Hypothalamus (tissue), 51 donors: ENCODE data around the gene TAOK1.
"Not testable (repeated sequence)": the region's sequence is repeated elsewhere in the genome, so short reads cannot be mapped to it uniquely, and the experiment has no call there.

Source experiments
- DNase-seq, 51 donors: peaks; one replicate each; lab custom pipeline; 2025; lab: John Stamatoyannopoulos, UW

TAOK1 gene

DNA sequence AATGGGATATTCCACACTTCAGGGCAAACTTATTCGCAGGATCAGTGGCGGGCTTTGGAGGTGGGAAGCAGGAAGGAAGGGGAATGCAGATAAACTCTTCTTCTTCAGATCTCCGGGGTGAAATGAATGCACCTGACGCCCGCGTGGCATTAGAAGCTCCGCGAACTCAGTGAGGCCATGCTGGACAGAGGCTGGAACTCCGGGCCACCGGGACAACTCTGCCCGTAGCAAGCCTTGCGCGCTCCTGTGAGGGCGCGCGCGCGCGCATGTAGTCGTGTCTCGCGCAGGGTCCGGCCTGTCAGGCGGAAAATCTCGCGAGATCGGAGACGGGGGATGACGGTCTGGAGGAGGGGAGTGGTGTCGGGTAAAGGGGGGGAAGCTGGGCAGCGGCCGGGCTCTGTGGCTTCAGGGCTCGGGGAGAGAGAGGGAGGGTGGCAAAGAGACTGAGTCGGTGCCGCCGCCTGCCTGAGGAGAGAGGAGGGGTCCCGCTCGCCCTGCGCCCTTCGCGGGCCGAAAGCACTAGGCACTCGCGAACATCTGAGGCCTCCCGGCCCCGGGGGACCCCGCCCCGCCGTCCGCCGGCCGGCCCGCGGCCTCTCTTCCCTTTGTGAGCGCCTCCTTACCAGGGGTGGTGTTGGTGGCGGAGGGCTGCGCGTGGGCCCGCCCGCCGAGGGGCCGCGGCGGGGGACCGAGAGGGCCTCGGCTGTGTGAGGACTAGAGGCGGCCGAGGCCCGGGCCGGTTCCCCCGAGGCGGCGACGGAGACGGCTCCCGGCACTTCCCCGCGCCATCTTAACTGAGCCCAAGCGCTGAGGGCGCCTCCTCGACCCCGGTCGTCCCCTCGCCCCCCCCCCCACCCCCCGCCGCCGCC is at the start of gene TAOK1:
Gene TAOK1, plus strand, starts transcription at position 382 of the 869 bp plus-strand sequence. CDS start 61,186 bp downstream, outside the sequence.
- peak; percentile 75 to 99 (median 97) for DNase-seq

DNA sequence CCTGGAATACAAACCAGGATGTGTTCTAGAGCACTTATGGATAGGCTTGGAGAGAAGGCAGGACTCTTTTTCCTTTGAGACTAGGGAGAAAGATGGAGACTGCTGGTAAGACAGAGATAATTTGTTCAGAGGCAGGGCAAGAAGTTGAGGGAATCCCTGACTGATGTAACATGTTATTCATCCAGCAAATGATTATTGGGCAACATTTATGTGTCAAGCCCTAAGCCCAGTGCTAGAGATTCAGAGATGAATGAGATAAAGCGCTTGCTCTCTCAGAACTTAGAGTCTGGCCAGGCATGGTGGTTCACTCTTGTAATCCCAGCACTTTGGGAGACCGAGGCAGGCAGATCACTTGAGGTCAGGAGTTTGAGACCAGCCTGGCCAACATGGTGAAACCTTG is 48.4 kb upstream of the TAOK1 start:
- no peak for DNase-seq

DNA sequence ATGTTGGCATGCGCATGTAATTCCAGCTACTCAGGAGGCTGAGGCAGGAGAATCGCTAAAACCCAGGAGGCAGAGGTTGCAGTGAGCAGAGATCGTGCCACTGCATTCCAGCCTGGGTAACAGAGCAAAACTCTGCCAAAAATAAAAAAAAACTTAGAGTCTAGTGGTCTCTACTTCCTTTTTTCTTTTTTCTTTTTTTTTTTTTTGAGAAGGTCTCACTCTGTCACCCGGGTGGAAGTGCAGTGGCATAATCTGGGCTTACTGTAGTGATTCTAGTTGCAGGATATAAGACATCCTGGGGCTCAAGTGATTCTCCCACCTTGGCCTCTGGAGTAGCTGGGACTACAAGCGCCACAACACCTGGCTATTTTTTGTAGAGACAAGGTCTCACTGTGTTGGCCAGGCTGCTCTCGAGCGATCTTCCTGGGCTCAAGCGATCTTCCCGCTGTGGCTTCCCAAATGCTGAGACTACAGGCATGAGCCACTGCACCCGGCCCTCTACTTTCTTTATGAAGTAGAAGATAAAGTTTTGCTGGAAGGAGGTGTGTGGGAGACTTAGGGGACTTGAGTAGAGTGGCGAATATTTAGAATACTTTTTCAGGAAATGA is 47.9 kb upstream of the TAOK1 start:
- no peak for DNase-seq

DNA sequence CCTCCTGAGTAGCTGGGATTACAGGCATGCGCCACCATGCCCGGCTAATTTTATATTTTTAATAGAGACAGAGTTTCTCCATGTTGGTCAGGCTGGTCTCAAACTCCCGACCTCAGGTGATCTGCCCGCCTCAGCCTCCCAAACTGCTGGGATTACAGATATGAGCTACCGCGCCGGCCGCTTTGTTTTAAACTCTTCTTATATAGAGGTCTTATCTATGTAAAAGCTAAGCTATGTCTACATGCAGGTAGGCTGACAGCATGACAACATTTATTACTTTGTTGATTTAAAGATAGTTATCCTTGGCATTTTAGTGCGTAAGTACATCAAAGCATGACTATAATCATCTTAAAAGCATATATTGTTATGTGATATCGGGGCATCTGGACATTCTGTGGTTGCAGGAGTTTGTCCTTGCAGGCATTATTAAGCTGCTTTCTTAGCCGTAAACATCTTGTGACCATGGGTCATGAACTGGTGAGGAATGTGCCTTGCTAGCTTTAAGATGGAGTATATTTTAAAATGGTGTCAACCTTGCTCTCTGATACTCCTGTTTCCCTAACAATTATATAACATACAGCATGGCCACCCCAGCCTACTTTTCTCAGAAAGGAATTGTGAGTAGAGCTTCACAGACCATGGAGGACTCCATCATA is 45.8 kb upstream of the TAOK1 start:
- DNase-seq: no peak

DNA sequence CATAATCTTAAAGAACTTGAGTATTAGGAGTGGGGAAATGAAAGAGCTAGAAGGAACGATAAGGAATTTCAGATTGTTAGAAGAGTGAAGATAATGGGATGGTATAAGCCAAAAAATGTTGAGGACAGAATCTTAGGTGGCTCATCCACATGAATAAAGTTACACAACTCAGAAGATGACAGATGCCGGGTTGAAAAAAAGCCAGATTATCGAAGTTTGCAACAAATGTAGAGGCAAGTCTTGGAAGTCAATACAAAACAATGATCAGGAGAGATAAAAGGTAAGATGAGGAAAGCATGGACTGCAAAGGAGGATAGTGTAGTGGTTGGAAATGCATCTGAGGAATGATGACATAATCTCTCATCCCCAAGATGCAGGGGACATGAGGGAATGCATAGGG is 45.1 kb upstream of the TAOK1 start:
- no peak for DNase-seq

DNA sequence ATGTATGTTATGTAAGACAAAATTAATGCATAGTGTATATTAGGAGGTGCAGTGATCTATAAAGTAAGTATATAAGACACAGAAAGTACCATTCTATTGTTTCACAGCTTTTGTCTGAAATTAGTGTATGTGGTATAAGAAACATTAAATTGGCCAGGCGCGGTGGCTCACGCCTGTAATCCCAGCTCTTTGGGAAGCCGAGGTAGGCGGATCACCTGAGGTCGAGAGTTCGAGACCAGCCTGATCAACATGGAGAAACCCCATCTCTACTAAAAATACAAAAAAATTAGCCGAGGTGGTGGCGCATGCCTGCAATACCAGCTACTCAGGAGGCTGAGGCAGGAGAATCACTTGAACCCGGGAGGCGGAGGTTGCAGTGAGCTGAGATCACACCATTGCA is 44.7 kb upstream of the TAOK1 start:
- DNase-seq: not testable (repeated sequence)

DNA sequence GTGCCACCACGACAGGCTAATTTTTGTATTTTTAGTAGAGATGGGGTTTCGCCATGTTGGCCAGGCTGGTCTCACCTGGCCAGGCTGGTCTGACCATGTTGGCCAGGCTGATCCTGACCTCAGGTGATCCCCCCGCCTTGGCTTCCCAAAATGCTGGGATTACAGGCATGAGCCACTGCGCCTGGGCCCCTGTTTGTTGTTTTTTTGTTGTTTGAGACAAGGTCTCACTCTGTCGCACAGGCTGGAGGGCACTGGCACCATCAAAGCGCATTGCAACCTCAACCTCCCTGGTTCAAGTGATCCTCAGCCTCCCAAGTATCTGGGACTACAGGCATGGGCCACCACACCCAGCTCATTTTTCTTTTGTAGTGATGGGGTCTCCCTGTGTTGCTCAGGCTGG is 43.7 kb upstream of the TAOK1 start:
- no peak for DNase-seq

DNA sequence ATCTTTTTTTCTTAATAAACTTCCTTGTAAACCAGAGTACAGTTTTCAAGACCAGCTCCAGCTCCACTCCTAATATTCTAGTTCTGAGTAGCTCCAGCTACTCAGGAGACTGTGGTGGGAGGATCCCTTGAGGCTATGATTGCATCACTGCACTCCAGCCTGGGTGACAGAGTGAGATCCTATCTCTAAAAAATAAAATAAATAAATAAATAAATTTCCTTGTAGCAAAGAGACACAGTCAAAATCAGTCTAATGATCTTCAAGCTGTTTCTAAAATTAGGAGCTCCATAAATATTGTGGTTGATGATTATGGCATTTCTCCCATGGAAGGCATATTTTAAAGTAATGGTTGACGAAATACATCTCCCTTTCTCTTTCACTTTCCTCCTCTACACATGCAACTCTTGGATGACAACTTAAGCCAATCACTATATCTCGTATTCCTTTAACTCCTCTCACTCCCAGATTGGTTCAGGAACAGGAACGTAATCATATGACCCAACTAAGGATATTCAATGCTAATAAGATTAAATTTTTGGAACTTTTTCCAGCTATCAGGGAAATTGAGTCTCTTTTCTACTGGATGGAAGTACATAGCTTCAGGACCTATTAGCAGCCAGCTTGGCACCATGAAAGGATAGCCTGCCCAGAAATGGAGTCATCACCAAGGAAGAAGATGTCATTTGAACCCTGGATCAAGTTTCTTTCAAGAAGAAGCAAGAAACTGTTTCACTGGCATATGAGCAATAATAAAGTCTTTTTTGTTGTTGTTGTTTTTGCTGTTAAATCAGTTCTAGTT is 42.1 kb upstream of the TAOK1 start:
- DNase-seq: no peak

DNA sequence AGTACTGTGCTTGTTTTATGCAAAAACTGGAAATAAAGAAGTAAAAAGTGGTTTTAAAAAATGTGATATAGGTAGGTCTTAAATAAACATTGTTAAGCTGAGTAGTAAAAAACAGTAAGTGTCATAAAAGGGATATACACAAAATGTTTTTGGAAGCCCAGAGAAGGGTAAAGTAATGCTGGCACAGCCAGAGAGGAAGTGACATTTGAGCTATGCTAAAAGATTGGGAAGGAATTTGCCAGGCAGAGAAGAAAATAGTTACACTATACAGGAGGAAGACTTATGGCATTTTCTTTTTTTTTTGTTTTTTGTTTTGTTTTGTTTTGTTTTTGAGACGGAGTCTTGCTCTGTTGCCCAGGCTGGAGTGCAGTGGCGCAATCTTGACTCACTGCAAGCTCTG is 40.8 kb upstream of the TAOK1 start:
- no peak for DNase-seq

DNA sequence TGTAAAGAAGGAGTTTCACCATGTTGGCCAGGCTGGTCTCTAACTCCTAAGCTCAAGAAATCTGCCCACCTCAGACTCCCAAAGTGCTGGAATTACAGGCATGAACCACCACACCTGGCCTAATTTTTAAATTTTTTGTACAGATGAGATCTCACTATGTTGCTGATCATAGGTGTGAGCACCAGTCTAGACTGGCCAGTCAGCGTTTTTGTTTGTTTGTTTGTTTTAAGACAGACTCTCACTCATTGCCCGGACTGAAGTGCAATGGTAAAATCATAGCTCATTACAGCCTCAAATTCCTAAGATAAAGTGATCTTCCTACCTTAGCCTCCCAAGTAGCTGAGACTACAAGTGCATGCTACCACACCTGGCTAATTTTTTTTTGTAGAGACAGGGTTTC is 38.0 kb upstream of the TAOK1 start:
- no peak for DNase-seq

DNA sequence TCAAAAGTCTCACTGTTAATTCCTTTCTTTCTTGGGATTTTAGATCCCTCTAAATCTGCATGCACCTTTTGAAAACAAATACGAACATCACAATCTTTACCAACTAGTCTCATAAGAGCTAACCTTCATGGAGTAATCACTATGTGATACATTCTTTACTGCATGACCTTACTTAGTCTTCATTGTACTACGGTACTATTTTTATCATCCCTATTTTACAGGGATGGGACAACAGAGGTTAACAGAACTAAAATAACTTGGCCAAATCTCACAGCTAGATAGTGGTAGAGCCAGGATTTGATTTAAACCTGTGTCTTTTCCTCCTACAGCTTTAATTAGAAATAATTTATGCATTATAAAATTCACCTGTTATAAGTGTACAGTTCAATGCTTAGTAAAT is 32.9 kb upstream of the TAOK1 start:
- no peak for DNase-seq

DNA sequence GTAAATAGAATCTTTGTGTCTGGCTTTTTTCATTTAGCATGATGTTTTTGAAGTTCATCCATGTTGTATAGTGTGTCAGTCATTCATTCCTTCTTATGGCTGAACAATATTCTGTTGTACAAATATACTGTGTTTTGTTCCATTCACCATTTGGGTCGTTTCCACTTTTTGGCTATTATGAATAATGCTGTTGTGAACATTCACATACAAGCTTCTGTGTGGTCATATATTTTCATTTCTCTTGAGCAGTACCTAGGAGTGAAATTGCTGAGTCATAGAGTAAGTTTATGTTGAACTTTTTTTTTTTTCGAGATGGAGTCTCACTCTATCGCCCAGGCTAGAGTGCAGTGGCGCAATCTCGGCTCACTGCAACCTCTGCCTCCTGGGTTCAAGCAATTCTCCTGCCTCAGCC is 32.3 kb upstream of the TAOK1 start:
- DNase-seq: no peak

DNA sequence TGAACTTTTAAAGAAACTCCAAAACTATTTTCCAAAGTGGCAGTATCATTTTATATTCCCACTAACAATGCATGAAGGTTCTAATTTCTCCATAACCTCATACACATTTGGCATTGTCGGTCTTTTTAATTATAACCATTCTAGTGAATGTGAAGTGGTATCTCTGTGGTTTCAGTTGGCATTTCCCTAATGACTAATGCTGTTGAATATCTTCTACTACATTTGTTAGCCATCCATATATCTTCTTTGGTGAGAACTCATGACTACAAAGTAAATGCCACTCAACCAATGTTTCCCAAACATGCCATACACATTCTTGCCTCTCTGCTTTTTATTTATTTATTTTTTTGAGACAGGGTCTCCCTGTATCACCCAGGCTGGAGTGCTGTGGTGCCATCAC is 31.7 kb upstream of the TAOK1 start:
- no peak for DNase-seq

DNA sequence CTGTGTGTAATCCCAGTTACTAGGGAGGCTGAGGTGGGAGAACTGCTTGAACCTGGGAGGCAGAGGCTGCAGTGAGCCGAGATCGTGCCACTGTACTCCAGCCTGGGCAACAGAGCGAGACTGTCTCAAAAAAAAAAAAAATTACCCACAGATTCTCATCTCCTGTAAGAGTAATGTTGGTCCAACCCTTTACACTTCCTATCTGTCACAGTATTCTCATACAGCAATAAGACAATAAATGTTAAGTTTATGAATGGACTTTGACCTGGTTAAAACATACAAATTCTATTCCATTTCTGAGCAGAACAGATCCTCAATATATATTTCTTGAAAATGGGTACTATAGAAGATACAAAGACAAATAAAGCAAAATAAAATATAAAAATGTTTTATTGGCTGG is 30.4 kb upstream of the TAOK1 start:
- no peak for DNase-seq

DNA sequence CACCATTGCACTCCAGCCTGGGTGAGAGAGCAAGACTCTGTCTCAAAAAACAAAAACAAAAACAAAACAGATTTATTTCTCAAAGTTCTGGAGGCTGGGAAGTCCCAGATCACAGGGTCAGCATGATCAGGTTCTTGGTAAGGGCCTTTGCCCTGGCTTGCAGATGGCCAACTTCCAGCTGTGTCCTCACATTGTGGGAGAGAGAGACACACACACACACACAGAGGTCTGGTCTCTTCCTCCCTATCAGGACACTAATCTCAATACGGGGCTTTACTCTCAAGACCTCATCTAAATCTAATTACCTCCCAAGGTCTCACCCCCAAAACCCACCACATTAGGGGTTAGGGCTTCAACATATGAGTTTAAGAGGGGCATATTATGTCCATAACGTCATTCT is 26.4 kb upstream of the TAOK1 start:
- DNase-seq: no peak

DNA sequence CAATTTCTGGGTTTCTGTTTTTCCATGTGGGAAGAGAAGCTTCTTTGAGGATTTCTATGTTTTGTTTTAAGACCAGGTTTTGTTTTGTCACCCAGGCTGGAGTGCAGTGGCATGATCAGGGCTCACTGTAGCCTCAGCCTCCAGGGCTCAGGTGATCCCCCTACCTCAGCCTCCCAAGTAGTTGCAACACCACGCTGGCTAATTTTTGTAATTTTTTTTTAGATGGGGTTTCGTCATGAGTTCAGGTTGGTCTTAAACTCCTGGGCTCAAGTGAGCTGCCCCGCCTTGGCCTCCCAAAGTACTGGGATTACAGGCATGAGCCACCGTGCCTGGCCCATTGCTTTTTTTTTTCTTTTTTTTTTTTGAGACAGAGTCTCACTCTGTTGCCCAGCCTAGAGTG is 25.5 kb upstream of the TAOK1 start:
- no peak for DNase-seq

DNA sequence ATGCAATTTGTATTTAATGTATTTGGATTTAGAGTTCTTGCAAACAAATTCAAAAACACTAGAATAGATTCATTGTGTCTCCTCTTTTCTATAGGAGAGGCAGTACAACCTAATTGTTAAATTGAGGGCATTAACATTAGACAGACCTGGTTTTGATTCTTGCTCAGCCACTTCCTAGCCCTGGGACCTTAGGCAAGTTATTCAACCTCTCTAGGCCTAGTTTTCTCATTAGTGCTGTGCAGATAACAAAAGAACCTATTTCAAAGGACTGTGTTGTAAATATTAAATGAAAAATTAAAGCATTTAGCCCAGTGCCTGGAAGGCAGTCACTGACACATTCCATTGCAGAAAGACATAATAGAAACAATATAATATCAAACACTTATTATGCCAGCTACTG is 22.0 kb upstream of the TAOK1 start:
- no peak for DNase-seq

DNA sequence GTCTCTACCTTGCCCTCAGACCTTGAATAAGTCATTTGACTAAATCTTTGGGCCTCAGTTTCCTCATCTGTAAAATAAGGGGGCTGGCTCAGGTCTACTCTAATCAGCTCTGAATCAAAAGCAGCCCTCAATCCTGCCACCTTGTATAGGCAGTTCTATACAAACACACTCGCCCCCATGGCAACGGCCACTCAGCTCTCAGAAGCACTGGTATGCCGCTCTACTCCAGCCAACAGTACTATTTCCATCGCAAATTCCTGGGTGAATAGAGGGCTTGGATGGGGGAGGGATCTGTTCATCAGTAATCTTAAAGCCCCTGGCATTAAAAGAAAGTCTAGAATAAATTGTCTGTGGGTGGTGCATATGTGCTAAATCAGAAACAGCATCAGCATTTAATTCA is 21.2 kb upstream of the TAOK1 start:
- DNase-seq: no peak

DNA sequence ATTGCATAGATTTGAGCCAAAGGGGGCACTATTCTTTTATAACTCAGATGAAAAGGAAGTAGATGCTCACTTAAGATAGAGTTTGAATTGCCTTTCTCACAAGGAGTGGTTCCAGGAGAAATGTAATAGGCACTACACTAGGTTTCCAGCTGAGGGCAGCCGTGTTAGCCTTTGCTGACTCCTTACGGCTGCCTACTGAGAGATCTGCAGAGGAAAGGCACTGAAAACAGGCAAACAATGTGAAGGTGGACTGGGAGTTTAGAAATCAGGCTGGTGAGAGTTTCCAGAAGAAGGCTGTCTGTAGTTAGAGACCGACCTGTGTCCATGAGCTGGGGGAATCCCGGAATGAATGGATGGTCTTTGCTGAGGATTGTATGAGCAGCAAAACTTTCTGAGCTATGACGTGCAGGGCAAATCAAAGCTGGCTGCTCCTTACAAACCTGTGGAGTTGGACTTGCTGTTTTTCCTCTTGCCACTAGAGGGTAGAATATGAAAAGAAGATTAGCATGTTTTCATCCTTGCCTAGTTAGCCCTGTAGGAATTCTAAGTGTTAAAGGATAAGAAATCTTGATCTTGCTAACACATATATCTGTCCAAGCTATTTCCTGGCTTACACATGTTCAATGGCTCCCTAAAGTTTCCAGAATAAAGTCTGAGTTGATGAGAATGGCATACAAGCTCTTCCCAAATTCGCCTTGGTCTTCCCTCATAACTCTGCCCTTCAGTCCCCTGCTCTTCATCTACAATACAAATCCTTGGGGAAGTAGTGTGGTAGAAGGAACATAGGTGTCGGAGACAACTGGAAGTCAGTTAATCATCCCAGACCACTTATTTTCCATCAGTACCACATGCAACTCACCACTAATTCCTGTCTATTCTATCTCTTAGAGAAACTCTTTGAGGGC is 20.1 kb upstream of the TAOK1 start:
- peak in 34 of 51 donors; percentile 4 to 84 (median 33) for DNase-seq
